B cell (primary cell): ENCODE data around the gene NCAPH2. TPM values are rescaled to one million over a fixed set of nuclear protein-coding genes. Genes with fewer than 3 reads are reported as not detected.
"Not testable (repeated sequence)": the region's sequence is repeated elsewhere in the genome, so short reads cannot be mapped to it uniquely, and the experiment has no call there.

Experiments
- ATAC-seq: fragments of 200-7000 bp; cut with Tn5 transposase; one replicate; pipeline ENCODE4 v1.10.0; 2021; ENCODE audit warnings: low read depth, mild to moderate bottlenecking, moderate number of reproducible peaks, moderate library complexity
- CTCF ChIA-PET: fragments of 350-600 bp; sonication (Branson Sonifier 250); formaldehyde crosslinking; loops from one replicate; lab custom pipeline; 2021; ENCODE audit warnings: antibody characterized with exemption, inconsistent platforms; lab: Charles Lee
- POLR2A ChIA-PET: fragments of 350-600 bp; sonication (Branson Sonifier 250); formaldehyde crosslinking; loops from one replicate; lab custom pipeline; 2021; ENCODE audit warnings: antibody characterized with exemption; lab: Charles Lee
- DNase-seq: peaks from one replicate; pipeline ENCODE4 v3.0.0; 2013
- H2AFZ ChIP-seq: 2 replicates; pipeline ENCODE4 v1.6.1; 2012; ENCODE audit warnings: mild to moderate bottlenecking, low read depth, low read length; ENCODE audit not compliant: insufficient read depth, poor library complexity, severe bottlenecking
- H3K27ac ChIP-seq, 2 donors: 1 replicate in 1 of 2; 2 replicates in 1 of 2; pipeline ENCODE4 v1.5.1; 2012 to 2013; ENCODE audit warnings: low read length in 2 of 2, mild to moderate bottlenecking in 2 of 2, moderate library complexity in 1 of 2
- H3K27me3 ChIP-seq, 4 experiments: fragments of 200-600 bp in 1 of 4; sonication (generic) in 1 of 4; replicated peaks in 1 of 4; 1 replicate in 2 of 4; 2 replicates in 2 of 4; pipeline versions ENCODE4 v1.6.1 to v1.7.0; 2013 to 2016; ENCODE audit warnings: low read length in 3 of 4, mild to moderate bottlenecking in 2 of 4, mixed read lengths in 1 of 4, moderate library complexity in 1 of 4; ENCODE audit not compliant: insufficient read depth in 4 of 4, control insufficient read depth in 3 of 4; ENCODE audit errors: control extremely low read depth in 1 of 4
- H3K36me3 ChIP-seq, 2 experiments: replicated peaks in 1 of 2; 1 replicate in 1 of 2; 2 replicates in 1 of 2; pipeline versions ENCODE4 v1.6.1 to v1.7.1; 2013; ENCODE audit warnings: low read length in 1 of 2; ENCODE audit not compliant: insufficient read depth in 2 of 2, control insufficient read depth in 1 of 2; ENCODE audit errors: control extremely low read depth in 1 of 2, extremely low read depth in 1 of 2
- H3K4me1 ChIP-seq, 2 donors: fragments of 200-600 bp in 1 of 2; sonication (generic) in 1 of 2; 1 replicate in 1 of 2; 2 replicates in 1 of 2; pipeline versions ENCODE4 v1.5.1 to v1.6.1; 2013 to 2017; ENCODE audit warnings: low read length in 2 of 2; ENCODE audit not compliant: control insufficient read depth in 2 of 2, insufficient read depth in 2 of 2
- H3K4me2 ChIP-seq: replicated peaks from 2 replicates; pipeline ENCODE3; 2012; ENCODE audit warnings: mild to moderate bottlenecking, low read depth, low read length; ENCODE audit not compliant: poor library complexity, severe bottlenecking
- H3K4me3 ChIP-seq, 5 experiments: fragments of 200-600 bp in 1 of 5; sonication (generic) in 1 of 5; 1 replicate in 3 of 5; 2 replicates in 2 of 5; pipeline versions ENCODE4 v1.5.1 to v1.7.0; 2011 to 2016; ENCODE audit warnings: low read length in 4 of 5, mild to moderate bottlenecking in 4 of 5, low read depth in 2 of 5, control low read depth in 1 of 5, moderate library complexity in 1 of 5; ENCODE audit not compliant: insufficient read depth in 1 of 5; ENCODE audit errors: control extremely low read depth in 1 of 5, extremely low read depth in 1 of 5
- H3K79me2 ChIP-seq: fragments of 200-600 bp; sonication (generic); one replicate; pipeline ENCODE4 v1.6.0; 2016; ENCODE audit warnings: low read length; ENCODE audit not compliant: control insufficient read depth, insufficient read depth
- H3K9ac ChIP-seq: fragments of 200-600 bp; sonication (generic); 2 replicates; pipeline ENCODE4 v1.6.1; 2017; ENCODE audit warnings: mild to moderate bottlenecking, low read length, moderate library complexity
- H3K9me3 ChIP-seq, 3 donors: one replicate each; pipeline versions ENCODE4 v1.6.1 to v1.7.1; 2013; ENCODE audit warnings: low read length in 2 of 3; ENCODE audit not compliant: control insufficient read depth in 2 of 3, insufficient read depth in 1 of 3; ENCODE audit errors: control extremely low read depth in 1 of 3
- H4K20me1 ChIP-seq: 2 replicates; pipeline ENCODE4 v1.6.0; 2012; ENCODE audit warnings: mild to moderate bottlenecking, low read length; ENCODE audit not compliant: insufficient read depth, control insufficient read depth, poor library complexity, severe bottlenecking
- H3K27ac Mint-ChIP-seq: one replicate; pipeline ENCODE4 v1.8.0; 2021; ENCODE audit warnings: mixed read lengths
- H3K27me3 Mint-ChIP-seq: one replicate; pipeline ENCODE4 v1.8.0; 2021; ENCODE audit warnings: mixed read lengths
- H3K4me1 Mint-ChIP-seq: one replicate; pipeline ENCODE4 v1.8.0; 2021; ENCODE audit warnings: mixed read lengths
- H3K4me3 Mint-ChIP-seq: one replicate; pipeline ENCODE4 v1.8.0; 2021; ENCODE audit warnings: mixed read lengths
- H3K9me3 Mint-ChIP-seq: one replicate; pipeline ENCODE4 v1.8.0; 2022; ENCODE audit warnings: mixed read lengths; ENCODE audit not compliant: insufficient read depth
- EZH2 ChIP-seq: IDR thresholded peaks from 2 replicates; pipeline ENCODE4 v1.6.1; 2012; ENCODE audit warnings: borderline replicate concordance, low read depth, mild to moderate bottlenecking, moderate library complexity, low read length; ENCODE audit not compliant: insufficient read depth, poor library complexity, severe bottlenecking
- whole genome bisulfite sequencing: methylation state at CpG from one replicate; pipeline ENCODE4 v1.1.5; 2013; ENCODE audit warnings: missing lambda C conversion rate; ENCODE audit not compliant: insufficient coverage; 5-methylcytosine and 5-hydroxymethylcytosine counted together
- intact Hi-C: fragments of 100-400 bp; cut with micrococcal nuclease; formaldehyde crosslinking; loops from one replicate; pipeline ENCODE4 v1.10.0; 2022
- polyA plus RNA-seq: library from polyadenylated mRNA; depleted of rRNA; stranded (reverse); fragments of >200 nt; gene quantifications from 2 replicates; pipeline ENCODE4 v1.2.3, GENCODE V29; 2012
- total RNA-seq, 2 donors: library from RNA; stranded (reverse); fragments of 120-200 nt in 1 of 2; gene quantifications; 1 replicate in 1 of 2; 2 replicates in 1 of 2; pipeline versions ENCODE4 v1.2.3 to v1.2.4, GENCODE V29; 2013 to 2022
- TF ChIP-seq, protein P1 (sequence below): fragments of 200-600 bp; IDR thresholded peaks from one replicate; pipeline ENCODE4 v1.8.0; 2022; ENCODE audit warnings: antibody characterized with exemption, mild to moderate bottlenecking

The NCAPH2 gene
- total and polyA plus RNA-seq, 2 donors (not counting 1 experiment from before 2014, with no cell fraction given): 47.1 to 76.9 TPM

DNA sequence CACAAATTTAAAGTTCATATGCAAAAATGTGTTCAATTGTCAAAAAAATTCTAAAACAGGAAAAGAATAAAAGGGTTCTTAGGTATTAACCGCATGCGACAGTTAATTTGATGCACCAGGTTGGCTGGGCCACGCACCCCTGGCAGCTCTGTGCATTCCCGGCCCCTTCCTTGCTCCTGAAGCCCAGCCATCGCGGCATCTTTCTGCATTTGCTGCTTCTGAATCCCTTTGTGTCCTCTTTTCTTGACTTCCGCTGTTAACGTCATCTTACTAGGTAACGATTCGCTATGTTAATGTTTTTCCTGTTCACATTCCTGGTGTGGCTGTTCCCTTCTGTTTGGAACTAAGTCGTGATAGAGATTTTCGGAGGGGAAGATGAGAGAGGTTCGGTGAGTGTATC is 29.7 kb downstream of the NCAPH2 start:
- peaks cover 68% of the 10 kb centered on the region for H3K4me1 Mint-ChIP-seq
- DNase-seq: no peak
- Histone ChIP-seq H2AFZ (peak overlapping the region; percentile 32), H3K79me2 (peaks cover 7% of the 10 kb centered on the region), H3K4me1 (peaks cover 39 to 72% of the 10 kb centered on the region in 2 donors), H3K9me3 (no peaks in the 10 kb centered on the region), H3K4me2 (no peak overlapping the region), H3K36me3 (no peaks in the 10 kb centered on the region), H3K9ac (no peak overlapping the region), H3K4me3 (no peak overlapping the region), H3K27me3 (no peaks in the 10 kb centered on the region), H3K27ac (peak overlapping the region; percentile 95 to 96), H4K20me1 (no peaks in the 10 kb centered on the region)
- peak overlapping the region; percentile 92 for H3K27ac Mint-ChIP-seq
- ChIA-PET POLR2A (interaction anchor here (1.5 kb wide), 1 partner anchor 83 kb away, joined by 3 read pairs; no protein-coding TSS in a partner anchor), CTCF (interaction anchor here (3.7 to 6.0 kb wide), 2 partner anchors 10 to 83 kb away, joined by 23 to 81 read pairs; partner anchors contain the start of genes SCO2 and TYMP)
- H3K9me3 Mint-ChIP-seq: no peaks in the 10 kb centered on the region
- no peak for TF ChIP-seq EZH2
- TF ChIP-seq, protein P1, sequence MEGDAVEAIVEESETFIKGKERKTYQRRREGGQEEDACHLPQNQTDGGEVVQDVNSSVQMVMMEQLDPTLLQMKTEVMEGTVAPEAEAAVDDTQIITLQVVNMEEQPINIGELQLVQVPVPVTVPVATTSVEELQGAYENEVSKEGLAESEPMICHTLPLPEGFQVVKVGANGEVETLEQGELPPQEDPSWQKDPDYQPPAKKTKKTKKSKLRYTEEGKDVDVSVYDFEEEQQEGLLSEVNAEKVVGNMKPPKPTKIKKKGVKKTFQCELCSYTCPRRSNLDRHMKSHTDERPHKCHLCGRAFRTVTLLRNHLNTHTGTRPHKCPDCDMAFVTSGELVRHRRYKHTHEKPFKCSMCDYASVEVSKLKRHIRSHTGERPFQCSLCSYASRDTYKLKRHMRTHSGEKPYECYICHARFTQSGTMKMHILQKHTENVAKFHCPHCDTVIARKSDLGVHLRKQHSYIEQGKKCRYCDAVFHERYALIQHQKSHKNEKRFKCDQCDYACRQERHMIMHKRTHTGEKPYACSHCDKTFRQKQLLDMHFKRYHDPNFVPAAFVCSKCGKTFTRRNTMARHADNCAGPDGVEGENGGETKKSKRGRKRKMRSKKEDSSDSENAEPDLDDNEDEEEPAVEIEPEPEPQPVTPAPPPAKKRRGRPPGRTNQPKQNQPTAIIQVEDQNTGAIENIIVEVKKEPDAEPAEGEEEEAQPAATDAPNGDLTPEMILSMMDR: no peak
- H3K27me3 Mint-ChIP-seq: no peaks in the 10 kb centered on the region
- H3K4me3 Mint-ChIP-seq: peak overlapping the region; percentile 56
- intact Hi-C loops: loop anchor here (2.0 kb wide), 1 partner anchor 25 kb away; the partner anchor contains the start of gene SYCE3
- no peak for ATAC-seq
- WGBS: 94% methylated on average over 13 of the region's 13 CpGs

- 89% methylated on average over 9 of the region's 10 CpGs for WGBS
- Mint-ChIP-seq H3K4me1 (peaks cover 54% of the 10 kb centered on the region), H3K27me3 (no peaks in the 10 kb centered on the region), H3K4me3 (peak overlapping the region; percentile 83), H3K9me3 (no peaks in the 10 kb centered on the region), H3K27ac (peak overlapping the region; percentile 93)
- peak overlapping the region; percentile 95 to 96 for H3K27ac ChIP-seq
- H3K79me2 ChIP-seq: peaks cover 7% of the 10 kb centered on the region
- intact Hi-C loops: no loop called here
- peaks cover 46 to 73% of the 10 kb centered on the region in 2 donors for H3K4me1 ChIP-seq
- POLR2A ChIA-PET: interaction anchor here (1.1 to 4.6 kb wide), 10 partner anchors 8 to 349 kb away, joined by 3 to 104 read pairs (median 6); partner anchors contain the start of genes LMF2, SCO2, SYCE3 and TYMP
- ATAC-seq (no peak), DNase-seq (no peak)
- H3K4me3 ChIP-seq: no peak overlapping the region
- TF ChIP-seq EZH2: no peak
- TF ChIP-seq, protein P1: no peak
- H3K9ac ChIP-seq: peak overlapping the region; percentile 69
- peak overlapping the region; percentile 66 for H3K4me2 ChIP-seq
- H4K20me1 ChIP-seq: no peaks in the 10 kb centered on the region
- no peaks in the 10 kb centered on the region for H3K9me3 ChIP-seq
- CTCF ChIA-PET: interaction anchor here (0.6 to 6.0 kb wide), 12 partner anchors 8 to 90 kb away, joined by 3 to 81 read pairs (median 5); partner anchors contain the start of genes LMF2, NCAPH2, SCO2 and SYCE3
- H3K36me3 ChIP-seq: no peaks in the 10 kb centered on the region
- no peak overlapping the region for H2AFZ ChIP-seq
- H3K27me3 ChIP-seq: no peaks in the 10 kb centered on the region
These were observed 32.4 kb downstream of the NCAPH2 start for GRCh38 chr22:50540381-50540780.

DNA sequence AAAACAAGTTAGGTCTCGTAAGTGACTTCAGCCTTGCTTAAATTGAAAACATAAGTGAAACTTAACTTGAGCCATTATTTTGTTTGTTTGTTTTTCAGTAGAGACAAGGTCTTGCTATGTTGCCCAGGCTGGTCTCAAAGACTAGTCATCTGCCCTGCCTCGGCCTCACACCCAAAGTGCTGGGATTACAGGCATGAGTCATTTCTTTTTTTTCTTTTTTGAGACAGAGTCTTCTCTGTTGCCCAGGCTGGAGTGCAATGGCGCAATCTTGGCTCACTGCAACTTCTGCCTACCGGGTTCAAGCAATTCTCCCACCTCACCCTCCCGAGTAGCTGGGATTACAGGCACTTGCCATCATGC is 33.6 kb downstream of the NCAPH2 start:
- peak overlapping the region; percentile 20 for H3K4me2 ChIP-seq
- H3K27ac ChIP-seq: peak overlapping the region; percentile 95 to 96

More for the DNA sequence above, 33.6 kb downstream of the NCAPH2 start:
- CTCF ChIA-PET: interaction anchor here (1.2 to 6.0 kb wide), 6 partner anchors 10 to 91 kb away, joined by 3 to 81 read pairs (median 10); partner anchors contain the start of genes SCO2, SYCE3 and TYMP
- H3K4me3 ChIP-seq, H3K36me3 ChIP-seq, H3K79me2 ChIP-seq, intact Hi-C loops, H2AFZ ChIP-seq, H3K27me3 ChIP-seq, H3K9me3 Mint-ChIP-seq, ATAC-seq, H3K27me3 Mint-ChIP-seq, H3K9ac ChIP-seq, H4K20me1 ChIP-seq, H3K9me3 ChIP-seq: not testable (repeated sequence)
- Mint-ChIP-seq H3K4me1 (peaks cover 52% of the 10 kb centered on the region), H3K27ac (peak overlapping the region; percentile 93), H3K4me3 (peak overlapping the region; percentile 83)
- peaks cover 46 to 68% of the 10 kb centered on the region in 2 donors for H3K4me1 ChIP-seq
- POLR2A ChIA-PET: interaction anchor here (1.4 to 4.6 kb wide), 4 partner anchors 9 to 34 kb away, joined by 3 to 104 read pairs (median 24); partner anchors contain the start of genes LMF2, SCO2 and TYMP
- DNase-seq: peak; percentile 40
- WGBS: 80% methylated on average over 3 of the region's 5 CpGs
